HUDEP-2 (cell line): ENCODE data around the gene RBM25.
"Not testable (repeated sequence)": the region's sequence is repeated elsewhere in the genome, so short reads cannot be mapped to it uniquely, and the experiment has no call there.

Experiments used
- DNase-seq, 76 experiments: peaks; one replicate each; lab custom pipeline; 2025; ENCODE audit not compliant: unreplicated experiment in 76 of 76; lab: John Stamatoyannopoulos, UW

The RBM25 gene

GRCh38 chr14:73058224-73058921, at the start of gene RBM25:
RBM25 (plus strand) TSS chr14:73058534; CDS start chr14:73071642, 13,108 bp downstream.
- peak; percentile 68 to 98 (median 92) for DNase-seq

DNA sequence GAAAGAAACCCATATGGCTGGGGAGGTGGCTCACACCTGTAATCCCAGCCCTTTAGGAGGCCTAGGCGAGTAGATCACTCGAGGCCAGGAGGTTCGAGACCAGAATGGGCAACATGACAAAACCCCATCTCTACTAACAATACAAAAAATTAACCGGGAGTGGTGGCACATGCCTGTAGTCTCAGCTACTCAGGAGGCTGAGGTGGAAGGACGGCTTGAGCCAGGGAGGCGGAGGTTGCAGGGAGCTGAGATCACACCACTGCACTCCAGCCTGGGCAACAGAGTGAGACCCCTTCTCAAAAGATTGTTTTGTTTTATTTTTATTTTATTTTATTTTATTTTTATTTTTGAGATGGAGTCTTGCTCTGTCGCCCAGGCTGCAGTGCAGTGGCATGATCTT, 47.1 kb upstream of the RBM25 start:
- DNase-seq, result not testable (repeated sequence)

DNA sequence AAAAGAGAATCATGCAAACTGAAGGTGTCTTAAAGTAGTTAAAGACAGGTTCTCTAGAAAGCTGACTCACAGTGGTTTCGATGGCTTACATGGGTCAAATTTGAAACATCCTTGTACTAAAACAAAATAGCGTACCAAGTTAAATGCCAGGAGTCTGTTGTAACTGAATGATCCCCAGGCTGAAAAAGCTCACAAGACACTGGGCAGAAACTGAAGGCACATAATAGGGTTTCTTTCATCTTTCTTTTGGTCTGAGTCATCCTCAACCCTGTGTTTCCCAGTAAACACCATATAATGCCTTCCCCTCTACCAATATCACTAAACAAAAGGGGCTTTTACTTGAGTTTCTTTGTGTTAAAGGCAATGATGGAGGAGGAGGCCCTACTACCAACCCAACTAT, 44.2 kb upstream of the RBM25 start:
- DNase-seq, result no peak

- not testable (repeated sequence) for DNase-seq
These were observed 42.8 kb upstream of the RBM25 start for GRCh38 chr14:73015552-73015951.

DNA sequence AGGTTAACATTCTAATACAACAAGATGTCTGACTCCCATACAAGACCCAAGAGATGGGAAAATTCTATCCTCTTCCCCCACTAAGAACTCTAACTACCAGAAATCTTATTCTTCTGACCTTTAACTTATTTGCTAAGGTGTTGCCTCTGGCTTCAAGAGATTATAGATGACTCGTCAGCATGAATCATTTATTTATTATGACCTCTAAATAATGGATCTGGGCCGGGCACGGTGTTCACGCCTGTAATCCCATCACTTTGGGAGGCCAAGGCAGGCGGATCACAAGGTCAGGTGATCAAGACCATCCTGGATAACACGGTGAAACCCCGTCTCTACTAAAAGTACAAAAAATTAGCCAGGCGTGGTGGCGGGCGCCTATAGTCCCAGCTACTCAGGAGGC, 42.3 kb upstream of the RBM25 start:
- not testable (repeated sequence) for DNase-seq

- DNase-seq, result no peak
These were observed 36.3 kb upstream of the RBM25 start for GRCh38 chr14:73022051-73022450.

- DNase-seq, result no peak
These were observed 32.8 kb upstream of the RBM25 start for GRCh38 chr14:73025544-73025943.

DNA sequence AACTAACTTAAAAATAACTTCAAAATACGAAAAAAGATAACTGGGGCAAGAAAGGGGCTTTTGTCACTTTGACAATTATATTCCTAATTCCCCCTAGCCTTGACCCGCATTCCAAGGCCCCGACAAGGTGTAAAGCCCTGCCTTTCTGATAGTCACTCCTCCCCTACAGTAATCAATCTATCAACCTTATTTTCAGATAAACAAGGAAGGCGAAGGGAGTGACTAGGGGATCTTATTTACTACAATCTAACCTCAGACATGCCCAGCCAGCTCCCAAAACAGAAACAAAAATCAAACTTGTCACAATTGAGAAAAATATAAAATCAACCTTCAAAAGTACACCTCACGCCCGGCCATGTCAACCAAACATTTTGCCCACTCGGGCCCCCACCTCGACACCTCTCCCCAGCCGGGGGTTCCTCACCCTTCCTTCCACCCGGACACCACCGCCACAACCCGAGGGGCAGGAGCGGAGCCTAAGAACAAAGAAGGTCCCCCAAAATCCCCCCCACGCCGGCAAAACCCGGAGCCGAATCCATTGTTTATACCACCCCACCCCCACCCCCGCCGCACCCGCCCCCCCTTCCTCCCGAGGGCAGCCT, 32.0 kb upstream of the RBM25 start:
- DNase-seq, result no peak

DNA sequence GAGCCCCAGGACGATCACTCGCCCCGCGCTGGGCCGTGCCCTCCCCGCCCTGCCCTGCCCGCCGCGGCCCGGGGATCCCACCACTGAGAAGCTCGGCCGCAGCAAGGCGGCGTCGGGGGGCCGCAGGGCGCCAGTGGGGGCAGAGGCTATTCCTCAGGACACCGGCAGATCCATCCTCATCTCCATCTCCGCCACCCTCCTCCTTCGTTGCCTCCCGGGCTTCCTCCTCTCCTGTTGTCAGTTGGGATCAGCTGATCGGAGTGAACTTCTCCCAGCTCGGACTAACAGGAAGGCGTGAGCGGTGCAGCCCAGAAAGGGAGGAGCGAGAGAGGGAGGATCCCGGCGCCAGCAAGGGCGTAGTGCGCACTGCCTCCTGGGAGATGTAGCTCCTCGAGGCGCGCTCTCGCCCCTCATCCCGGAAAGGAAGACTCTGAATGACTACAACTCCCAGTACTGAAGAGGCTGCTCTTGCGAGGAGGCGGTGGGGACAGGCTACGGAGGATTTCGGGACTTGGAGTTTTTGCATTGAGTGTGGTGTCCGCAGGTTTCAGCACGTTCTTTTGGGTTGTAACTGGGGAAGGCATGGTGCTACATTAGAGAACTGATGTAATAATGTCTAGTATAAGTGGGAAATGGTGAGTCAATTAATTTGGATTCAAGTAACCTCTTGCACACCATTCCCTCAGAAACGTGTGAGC, 31.3 kb upstream of the RBM25 start, which contains the start of gene ZFYVE1:
Gene ZFYVE1 (minus strand): TSS at position 262 of the 698 bp plus-strand sequence. CDS start 2,598 bp downstream, outside the sequence.
- DNase-seq, result peak; percentile 34 to 98 (median 94)

DNA sequence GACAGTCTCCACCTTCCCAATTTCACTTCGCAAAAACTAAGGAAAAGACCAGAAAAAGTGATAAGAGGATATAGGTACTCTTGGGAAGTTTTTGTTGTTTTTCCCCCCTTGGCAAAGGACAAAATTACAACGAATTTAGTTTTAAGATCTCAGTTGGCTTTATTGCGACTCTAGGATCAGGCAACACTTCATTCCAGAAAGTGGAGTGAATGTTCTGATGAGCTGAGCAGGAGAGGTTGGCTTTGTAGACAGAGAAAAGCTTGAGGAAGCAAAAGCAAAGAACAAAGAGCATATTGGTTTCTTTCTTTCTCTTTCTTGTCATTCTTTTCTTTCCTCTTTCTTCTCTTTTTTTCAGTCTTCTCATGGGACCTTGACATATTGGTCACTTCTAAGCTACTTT, 30.8 kb upstream of the RBM25 start:
- no peak for DNase-seq

DNA sequence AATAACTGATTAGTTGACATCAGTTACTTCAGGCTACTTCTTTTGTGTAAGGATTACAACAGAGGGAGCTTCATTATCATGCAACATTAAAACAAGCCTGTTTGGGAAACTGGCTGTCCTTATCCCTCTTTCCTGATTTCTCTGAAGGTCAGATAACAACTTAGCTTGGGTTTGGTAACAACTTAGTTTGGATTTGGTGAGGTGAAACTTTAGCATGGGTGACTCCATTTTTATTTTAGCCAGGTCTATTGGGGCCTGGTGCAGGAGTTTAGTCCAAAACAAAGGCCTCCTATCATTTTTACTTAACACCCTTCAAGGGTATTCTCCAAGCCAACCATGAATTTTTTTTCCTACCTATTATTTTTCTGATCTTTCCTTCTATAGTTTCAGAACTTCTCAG, 30.4 kb upstream of the RBM25 start:
- DNase-seq, result no peak

GRCh38 chr14:73036706-73037450, 21.5 kb upstream of the RBM25 start:
- DNase-seq, result not testable (repeated sequence)

GRCh38 chr14:73047808-73048207, 10.5 kb upstream of the RBM25 start:
- no peak for DNase-seq

DNA sequence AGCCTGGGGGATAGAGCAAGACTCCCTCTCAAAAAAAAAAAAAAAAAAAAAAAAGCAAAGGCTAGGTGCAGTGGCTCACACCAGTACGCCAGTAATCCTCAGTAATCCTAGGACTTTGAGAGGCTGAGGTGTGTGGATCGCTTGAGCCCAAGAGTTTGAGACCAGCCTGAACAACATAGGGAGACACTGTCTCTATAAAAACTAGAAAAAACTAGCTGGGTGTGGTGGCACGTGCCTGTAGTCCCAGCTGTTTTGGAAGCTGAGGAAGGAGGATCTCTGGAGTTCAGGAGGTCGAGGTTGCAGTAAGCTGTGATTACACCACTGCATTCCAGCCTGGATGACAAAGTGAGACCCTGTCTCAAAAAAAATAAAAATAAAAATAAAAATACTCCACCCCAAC, 8.9 kb upstream of the RBM25 start:
- no peak for DNase-seq

DNA sequence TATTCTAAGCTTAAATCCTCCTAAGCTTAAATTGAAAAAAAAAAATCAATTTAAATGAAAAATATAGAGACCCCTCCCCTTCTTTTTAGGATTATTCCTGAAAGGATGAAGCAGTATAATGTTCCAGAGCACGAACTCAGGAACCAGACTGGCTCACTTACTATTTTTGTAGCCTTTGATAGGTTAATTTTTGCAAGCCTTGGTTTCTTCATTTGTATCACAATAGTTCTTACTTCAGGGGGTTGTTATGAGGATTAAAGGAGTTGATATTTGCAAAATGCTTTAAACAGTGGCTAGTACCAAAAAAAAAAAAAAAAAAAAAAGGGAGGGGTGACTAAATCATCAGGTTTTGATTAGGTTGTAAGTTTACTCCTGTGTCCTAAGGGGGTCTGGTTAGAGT, 3.1 kb upstream of the RBM25 start:
- DNase-seq, result no peak

DNA sequence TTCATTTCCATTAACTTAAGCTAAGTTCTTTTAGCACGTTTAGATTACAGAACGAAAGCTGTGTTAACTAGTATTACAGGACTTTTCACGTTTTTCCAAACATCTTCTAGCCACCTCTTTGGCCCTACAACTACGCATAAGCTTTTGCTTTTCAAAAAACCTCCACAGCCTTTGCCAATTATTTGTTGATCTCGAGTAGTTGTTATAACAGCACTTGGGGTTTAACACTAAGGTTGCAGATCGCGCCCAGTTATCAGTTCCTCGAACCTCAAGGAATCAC, 450 bp upstream of the RBM25 start:
- no peak for DNase-seq

- peak in 33 of 76 experiments; percentile 1 to 71 (median 19) for DNase-seq
These were observed 764 bp downstream of the RBM25 start for GRCh38 chr14:73058922-73059673.

GRCh38 chr14:73069585-73069984, 11.3 kb downstream of the RBM25 start:
- no peak for DNase-seq

DNA sequence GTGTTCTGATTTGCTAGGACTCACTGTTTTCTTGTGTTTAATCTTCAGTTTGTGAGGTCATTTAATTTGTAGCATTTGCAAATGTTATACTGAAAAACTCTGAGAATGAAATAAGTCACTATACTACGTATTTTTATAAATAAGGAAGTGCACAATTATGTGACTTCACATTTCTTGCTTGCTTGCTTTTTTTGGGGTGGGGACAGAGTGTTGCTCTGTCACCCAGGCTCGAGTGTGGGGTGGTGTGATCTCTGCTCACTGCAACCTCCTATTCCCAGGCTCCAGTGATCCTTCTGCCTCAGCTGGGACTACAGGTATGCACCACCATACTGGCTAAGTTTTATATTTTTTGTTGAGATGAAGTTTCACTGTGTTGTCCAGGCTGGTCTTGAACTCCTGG, 32.7 kb downstream of the RBM25 start:
- DNase-seq, result no peak

- DNase-seq, result no peak
These were observed 39.1 kb downstream of the RBM25 start for GRCh38 chr14:73097421-73097820.

GRCh38 chr14:73100334-73100733, 42.0 kb downstream of the RBM25 start:
- no peak for DNase-seq
